Panc1 (cell line): Measurements from ENCODE around the gene ATP10A. TPM values are rescaled to one million over a fixed set of nuclear protein-coding genes. Genes with fewer than 3 reads are reported as not detected.

ENCODE experiments used
- ATAC-seq: fragments of 200-7000 bp; cut with Tn5 transposase; 2 replicates; pipeline ENCODE4 v1.9.1; 2020; ENCODE audit warnings: mild to moderate bottlenecking, moderate library complexity
- BruUV-seq: library from RNA; stranded (reverse); fragments of 400-500 nt; replicated peaks from 2 replicates; lab custom pipeline; 2021; lab: Mats Ljungman, UMichigan
- CTCF ChIA-PET: fragments of 300-600 bp; sonication (Branson Sonifier 250); formaldehyde crosslinking; loops from one replicate; lab custom pipeline; 2022; ENCODE audit warnings: antibody characterized with exemption; lab: Charles Lee
- POLR2A ChIA-PET: fragments of 300-600 bp; sonication (Branson Sonifier 250); formaldehyde crosslinking; loops from one replicate; lab custom pipeline; 2022; ENCODE audit warnings: antibody characterized with exemption; lab: Charles Lee
- DNase-seq: peaks from one replicate; pipeline ENCODE4 v3.0.0-alpha.2; 2010; ENCODE audit warnings: low read depth, low spot score
- H3K27ac ChIP-seq: 2 replicates; pipeline ENCODE4 v1.5.1; 2011; ENCODE audit warnings: mild to moderate bottlenecking, low read length, inconsistent platforms
- H3K27me3 ChIP-seq: fragments of 200-500 bp; sonication (Bioruptor generic); 2 replicates; pipeline ENCODE4 v1.6.0; 2014; ENCODE audit warnings: low read length, inconsistent platforms; ENCODE audit not compliant: control insufficient read depth, insufficient read depth
- H3K36me3 ChIP-seq: fragments of 200-500 bp; sonication (Bioruptor generic); 2 replicates; pipeline ENCODE4 v1.5.1; 2014; ENCODE audit warnings: inconsistent platforms, mild to moderate bottlenecking, low read length, moderate library complexity; ENCODE audit not compliant: control insufficient read depth, insufficient read depth
- H3K4me1 ChIP-seq: 2 replicates; pipeline ENCODE4 v1.5.1; 2011; ENCODE audit warnings: inconsistent platforms, mild to moderate bottlenecking, low read length, moderate library complexity; ENCODE audit not compliant: control insufficient read depth, insufficient read depth
- H3K4me3 ChIP-seq, 2 experiments: 2 replicates each; pipeline ENCODE4 v1.5.1; 2011 to 2012; ENCODE audit warnings: low read depth in 2 of 2, low read length in 2 of 2, mild to moderate bottlenecking in 2 of 2, inconsistent platforms in 1 of 2, moderate library complexity in 1 of 2
- H3K9me3 ChIP-seq: fragments of 200-500 bp; sonication (Bioruptor generic); 2 replicates; pipeline ENCODE4 v1.5.1; 2014; ENCODE audit warnings: low read depth, mild to moderate bottlenecking, inconsistent platforms, low read length, moderate library complexity; ENCODE audit not compliant: control insufficient read depth, insufficient read depth
- POLR2AphosphoS5 ChIP-seq: IDR thresholded peaks from 2 replicates; pipeline ENCODE4 v1.6.1; 2012; ENCODE audit warnings: mild to moderate bottlenecking, low read depth, low read length, moderate library complexity
- SIN3A ChIP-seq: IDR thresholded peaks from 2 replicates; pipeline ENCODE4 v1.6.1; 2012; ENCODE audit warnings: low read depth, mild to moderate bottlenecking, low read length, moderate library complexity, borderline replicate concordance; ENCODE audit not compliant: insufficient read depth
- TCF7L2 ChIP-seq: IDR thresholded peaks from 2 replicates; pipeline ENCODE4 v1.6.1; 2011; ENCODE audit warnings: mild to moderate bottlenecking, low read depth, low read length, inconsistent platforms
- in situ Hi-C: cut with HindIII; loops from 2 replicates; pipeline ENCODE4 v1.10.0; 2016; ENCODE audit warnings: low sequenced_read_pairs, low pct_unique_long_range_greater_than_20kb
- intact Hi-C: fragments of 100-400 bp; cut with micrococcal nuclease; formaldehyde crosslinking; loops from one replicate; pipeline ENCODE4 v1.10.0; 2022; ENCODE audit not compliant: unreplicated experiment
- total RNA-seq: library from RNA; stranded (reverse); gene quantifications from one replicate; pipeline ENCODE4 v1.2.1, GENCODE V29; 2021; ENCODE audit not compliant: unreplicated experiment
- TF ChIP-seq, protein P1 (sequence below): fragments of 450-650 bp; IDR thresholded peaks from 2 replicates; pipeline ENCODE4 v1.5.1; 2017; ENCODE audit warnings: mild to moderate bottlenecking
- TF ChIP-seq, protein P2 (sequence below), 2 experiments: IDR thresholded peaks; 2 replicates each; pipeline ENCODE4 v1.6.1; 2011 to 2012; ENCODE audit warnings: low read depth in 2 of 2, control low read depth in 1 of 2, low read length in 1 of 2, mild to moderate bottlenecking in 1 of 2, moderate library complexity in 1 of 2; ENCODE audit not compliant: insufficient read depth in 1 of 2

Gene ATP10A
- total RNA-seq, 1 experiment from 2014 or later, result 0.31 TPM

DNA sequence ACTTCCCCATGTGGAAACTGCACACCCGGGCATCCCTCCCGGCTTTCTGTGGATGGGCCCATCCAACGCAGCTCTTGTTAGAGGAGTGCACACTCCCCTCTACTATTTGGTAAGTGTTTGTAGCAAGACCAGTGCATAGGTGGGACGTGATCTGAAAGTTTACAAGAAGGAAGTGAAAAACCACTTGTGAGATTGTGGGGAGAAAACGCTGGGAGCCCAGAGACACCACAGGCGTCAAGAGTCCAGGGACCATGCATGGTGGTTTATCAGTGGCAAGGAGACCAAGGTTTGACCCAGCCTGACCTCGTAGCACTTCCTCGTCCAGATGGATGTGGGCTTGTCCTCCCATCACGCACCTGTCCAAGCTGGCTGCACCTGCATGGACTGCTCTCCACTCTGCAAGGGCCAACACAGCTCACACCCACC is 51.6 kb downstream of the ATP10A start:
- intact Hi-C loops (no loop called here), in situ Hi-C loops (no loop called here)
- DNase-seq (no peak), ATAC-seq (no peak)
- Histone ChIP-seq H3K27ac (no peak overlapping the region), H3K9me3 (no peaks in the 10 kb centered on the region), H3K27me3 (no peaks in the 10 kb centered on the region), H3K4me1 (no peaks in the 10 kb centered on the region), H3K36me3 (no peaks in the 10 kb centered on the region), H3K4me3 (no peak overlapping the region)
- POLR2A ChIA-PET, result no interaction called here
- CTCF ChIA-PET, result no interaction called here
- no TSS peak for BruUV-seq
- TF ChIP-seq POLR2AphosphoS5, result no peak
- TF ChIP-seq TCF7L2, result no peak
- TF ChIP-seq, protein P1, sequence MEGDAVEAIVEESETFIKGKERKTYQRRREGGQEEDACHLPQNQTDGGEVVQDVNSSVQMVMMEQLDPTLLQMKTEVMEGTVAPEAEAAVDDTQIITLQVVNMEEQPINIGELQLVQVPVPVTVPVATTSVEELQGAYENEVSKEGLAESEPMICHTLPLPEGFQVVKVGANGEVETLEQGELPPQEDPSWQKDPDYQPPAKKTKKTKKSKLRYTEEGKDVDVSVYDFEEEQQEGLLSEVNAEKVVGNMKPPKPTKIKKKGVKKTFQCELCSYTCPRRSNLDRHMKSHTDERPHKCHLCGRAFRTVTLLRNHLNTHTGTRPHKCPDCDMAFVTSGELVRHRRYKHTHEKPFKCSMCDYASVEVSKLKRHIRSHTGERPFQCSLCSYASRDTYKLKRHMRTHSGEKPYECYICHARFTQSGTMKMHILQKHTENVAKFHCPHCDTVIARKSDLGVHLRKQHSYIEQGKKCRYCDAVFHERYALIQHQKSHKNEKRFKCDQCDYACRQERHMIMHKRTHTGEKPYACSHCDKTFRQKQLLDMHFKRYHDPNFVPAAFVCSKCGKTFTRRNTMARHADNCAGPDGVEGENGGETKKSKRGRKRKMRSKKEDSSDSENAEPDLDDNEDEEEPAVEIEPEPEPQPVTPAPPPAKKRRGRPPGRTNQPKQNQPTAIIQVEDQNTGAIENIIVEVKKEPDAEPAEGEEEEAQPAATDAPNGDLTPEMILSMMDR, result no peak
- TF ChIP-seq SIN3A, result no peak
- TF ChIP-seq, protein P2, sequence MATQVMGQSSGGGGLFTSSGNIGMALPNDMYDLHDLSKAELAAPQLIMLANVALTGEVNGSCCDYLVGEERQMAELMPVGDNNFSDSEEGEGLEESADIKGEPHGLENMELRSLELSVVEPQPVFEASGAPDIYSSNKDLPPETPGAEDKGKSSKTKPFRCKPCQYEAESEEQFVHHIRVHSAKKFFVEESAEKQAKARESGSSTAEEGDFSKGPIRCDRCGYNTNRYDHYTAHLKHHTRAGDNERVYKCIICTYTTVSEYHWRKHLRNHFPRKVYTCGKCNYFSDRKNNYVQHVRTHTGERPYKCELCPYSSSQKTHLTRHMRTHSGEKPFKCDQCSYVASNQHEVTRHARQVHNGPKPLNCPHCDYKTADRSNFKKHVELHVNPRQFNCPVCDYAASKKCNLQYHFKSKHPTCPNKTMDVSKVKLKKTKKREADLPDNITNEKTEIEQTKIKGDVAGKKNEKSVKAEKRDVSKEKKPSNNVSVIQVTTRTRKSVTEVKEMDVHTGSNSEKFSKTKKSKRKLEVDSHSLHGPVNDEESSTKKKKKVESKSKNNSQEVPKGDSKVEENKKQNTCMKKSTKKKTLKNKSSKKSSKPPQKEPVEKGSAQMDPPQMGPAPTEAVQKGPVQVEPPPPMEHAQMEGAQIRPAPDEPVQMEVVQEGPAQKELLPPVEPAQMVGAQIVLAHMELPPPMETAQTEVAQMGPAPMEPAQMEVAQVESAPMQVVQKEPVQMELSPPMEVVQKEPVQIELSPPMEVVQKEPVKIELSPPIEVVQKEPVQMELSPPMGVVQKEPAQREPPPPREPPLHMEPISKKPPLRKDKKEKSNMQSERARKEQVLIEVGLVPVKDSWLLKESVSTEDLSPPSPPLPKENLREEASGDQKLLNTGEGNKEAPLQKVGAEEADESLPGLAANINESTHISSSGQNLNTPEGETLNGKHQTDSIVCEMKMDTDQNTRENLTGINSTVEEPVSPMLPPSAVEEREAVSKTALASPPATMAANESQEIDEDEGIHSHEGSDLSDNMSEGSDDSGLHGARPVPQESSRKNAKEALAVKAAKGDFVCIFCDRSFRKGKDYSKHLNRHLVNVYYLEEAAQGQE (IDR thresholded peaks at IDR 0.05; ENCODE audit: insufficient read depth in 1 of 2, low read depth in 2 of 2, low read length in 1 of 2), result no peak

DNA sequence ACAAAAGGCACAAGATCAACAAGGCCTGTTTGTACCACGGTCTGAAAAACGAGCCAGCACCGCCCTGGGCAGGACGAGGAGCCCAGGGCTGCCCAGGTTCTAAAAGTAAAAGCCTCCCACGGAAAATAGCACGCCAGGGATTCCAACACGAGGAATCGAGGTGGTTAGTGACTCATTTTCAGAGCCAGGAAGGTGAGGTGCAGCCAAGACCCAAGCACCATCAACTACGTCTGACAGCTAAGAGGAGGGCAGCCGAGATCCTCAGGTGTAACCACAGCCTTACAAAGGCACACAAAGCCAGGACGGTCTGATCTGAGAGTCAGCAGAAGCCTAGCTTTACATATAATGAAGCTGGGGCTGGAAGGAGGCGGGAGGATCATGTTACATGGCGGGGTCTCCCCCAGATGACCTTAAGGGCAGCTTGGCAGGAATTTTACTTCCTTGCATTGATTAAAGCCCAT is 52.5 kb downstream of the ATP10A start:
- Histone ChIP-seq H3K4me3 (no peak overlapping the region), H3K4me1 (no peaks in the 10 kb centered on the region), H3K9me3 (no peaks in the 10 kb centered on the region), H3K27ac (no peak overlapping the region), H3K36me3 (no peaks in the 10 kb centered on the region), H3K27me3 (no peaks in the 10 kb centered on the region)
- POLR2A ChIA-PET, result no interaction called here
- in situ Hi-C loops, result no loop called here
- TF ChIP-seq, protein P2 (IDR thresholded peaks at IDR 0.05; ENCODE audit: insufficient read depth in 1 of 2, low read depth in 2 of 2, low read length in 1 of 2), result no peak
- BruUV-seq, result no TSS peak
- CTCF ChIA-PET, result no interaction called here
- DNase-seq, result no peak
- intact Hi-C loops, result no loop called here
- no peak for ATAC-seq
